Astrocyte (in vitro differentiated cells and primary cell): ENCODE results near the gene BCL7A. TPM values are rescaled to one million over a fixed set of nuclear protein-coding genes. Genes with fewer than 3 reads are reported as not detected.

Experiments
- DNase-seq: peaks from one replicate; pipeline ENCODE4 v3.0.0-alpha.2; 2010; ENCODE audit warnings: low read depth
- FAIRE-seq: peaks from 2 replicates; lab custom pipeline; 2011; peaks lifted over from hg19 to GRCh38; lab: Jason Lieb, UNC
- H2AFZ ChIP-seq: 2 replicates; pipeline ENCODE4 v1.6.0; 2012; ENCODE audit warnings: low read depth, low read length, inconsistent platforms
- H3K27ac ChIP-seq: 2 replicates; pipeline ENCODE4 v1.5.1; 2011; ENCODE audit warnings: low read depth, low read length, inconsistent platforms
- H3K27me3 ChIP-seq: 2 replicates; pipeline ENCODE4 v1.6.0; 2011; ENCODE audit warnings: low read length, inconsistent platforms; ENCODE audit not compliant: insufficient read depth
- H3K36me3 ChIP-seq: 2 replicates; pipeline ENCODE4 v1.5.1; 2011; ENCODE audit warnings: low read length, inconsistent platforms; ENCODE audit not compliant: insufficient read depth
- H3K4me1 ChIP-seq: 2 replicates; pipeline ENCODE4 v1.5.1; 2011; ENCODE audit warnings: low read length, inconsistent platforms; ENCODE audit not compliant: insufficient read depth
- H3K4me2 ChIP-seq: 2 replicates; pipeline ENCODE4 v1.6.0; 2012; ENCODE audit warnings: low read length, inconsistent platforms
- H3K4me3 ChIP-seq: 2 replicates; pipeline ENCODE4 v1.5.1; 2011; ENCODE audit warnings: low read depth, mild to moderate bottlenecking, low read length, inconsistent platforms; ENCODE audit not compliant: insufficient read depth
- H3K79me2 ChIP-seq: 2 replicates; pipeline ENCODE4 v1.6.0; 2012; ENCODE audit warnings: mild to moderate bottlenecking, low read length, inconsistent platforms; ENCODE audit not compliant: insufficient read depth
- H3K9ac ChIP-seq: 2 replicates; pipeline ENCODE4 v1.6.0; 2012; ENCODE audit warnings: mild to moderate bottlenecking, low read length, inconsistent platforms
- H3K9me3 ChIP-seq: 2 replicates; pipeline ENCODE4 v1.5.1; 2012; ENCODE audit warnings: low read depth, mild to moderate bottlenecking, low read length, inconsistent platforms; ENCODE audit not compliant: insufficient read depth
- H4K20me1 ChIP-seq: 2 replicates; pipeline ENCODE4 v1.6.0; 2012; ENCODE audit warnings: low read length, inconsistent platforms; ENCODE audit not compliant: insufficient read depth
- H3K27ac Mint-ChIP-seq: one replicate; pipeline ENCODE4 v1.8.0; 2021; ENCODE audit warnings: mild to moderate bottlenecking, mixed read lengths; ENCODE audit not compliant: unreplicated experiment
- H3K27me3 Mint-ChIP-seq: one replicate; pipeline ENCODE4 v1.8.0; 2021; ENCODE audit warnings: low read depth, mixed read lengths; ENCODE audit not compliant: unreplicated experiment
- H3K36me3 Mint-ChIP-seq: one replicate; pipeline ENCODE4 v1.8.0; 2021; ENCODE audit warnings: low read depth, mixed read lengths; ENCODE audit not compliant: unreplicated experiment
- H3K4me1 Mint-ChIP-seq: one replicate; pipeline ENCODE4 v1.8.0; 2021; ENCODE audit warnings: low read depth, mixed read lengths; ENCODE audit not compliant: unreplicated experiment
- H3K4me3 Mint-ChIP-seq: one replicate; pipeline ENCODE4 v1.8.0; 2021; ENCODE audit warnings: mild to moderate bottlenecking, moderate library complexity, mixed read lengths; ENCODE audit not compliant: unreplicated experiment
- H3K9me3 Mint-ChIP-seq: one replicate; pipeline ENCODE4 v1.8.0; 2021; ENCODE audit warnings: mild to moderate bottlenecking, mixed read lengths; ENCODE audit not compliant: unreplicated experiment
- CTCF ChIP-seq: IDR thresholded peaks from 2 replicates; pipeline ENCODE4 v1.5.1; 2011; ENCODE audit warnings: low read depth, mild to moderate bottlenecking, inconsistent platforms, low read length, moderate library complexity; ENCODE audit not compliant: insufficient read depth
- EZH2 ChIP-seq: IDR thresholded peaks from 2 replicates; pipeline ENCODE4 v1.6.1; 2012; ENCODE audit warnings: mild to moderate bottlenecking, low read length, inconsistent platforms; ENCODE audit not compliant: insufficient read depth
- total RNA-seq: library from RNA; stranded (reverse); gene quantifications from 2 replicates; pipeline ENCODE4 v1.2.1, GENCODE V29; 2021

BCL7A gene
- total RNA-seq, 1 donor from 2014 or later, result 9.6 TPM

DNA sequence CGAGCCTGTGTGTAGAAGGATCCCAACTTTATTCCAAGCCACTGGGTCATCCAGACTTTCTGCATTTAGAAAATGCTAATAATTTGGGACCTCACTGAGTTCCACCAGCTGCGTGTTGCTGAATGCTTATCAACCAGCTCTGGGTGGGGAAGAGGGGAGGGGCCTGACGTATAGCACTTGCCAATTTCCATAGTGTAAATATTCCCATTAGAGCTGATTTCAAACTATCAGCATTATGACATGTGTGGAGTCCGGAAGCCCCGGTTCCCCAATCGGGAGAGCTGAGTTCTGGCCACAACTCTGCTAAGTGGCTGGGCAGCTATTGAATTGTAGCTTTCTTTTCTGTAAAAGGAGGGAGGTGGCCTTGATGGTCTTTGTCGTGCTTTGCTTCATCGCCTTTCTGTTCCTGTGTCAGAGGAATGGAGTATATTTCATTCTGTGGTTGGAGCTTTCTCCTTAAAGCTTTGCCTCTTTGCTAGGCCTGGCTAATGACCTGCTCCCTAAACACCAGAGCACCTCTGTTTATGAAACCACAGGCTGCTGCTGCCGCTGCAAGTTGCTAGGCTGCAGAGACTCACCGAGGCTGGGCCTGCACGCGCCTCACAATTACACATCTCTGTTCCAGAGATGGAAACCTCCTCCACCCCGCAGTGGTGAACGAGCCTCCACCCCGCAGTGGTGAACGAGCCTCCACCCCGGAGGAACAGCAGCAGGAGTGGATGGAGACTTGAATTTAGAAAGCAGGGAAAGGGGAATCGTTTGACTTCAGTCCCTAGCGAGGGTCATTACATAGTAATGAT lies 7.7 kb upstream of the BCL7A start:
- peaks cover 4% of the 10 kb centered on the region for H3K27me3 Mint-ChIP-seq
- Histone ChIP-seq H3K4me2 (no peak overlapping the region), H4K20me1 (no peaks in the 10 kb centered on the region), H3K4me1 (no peaks in the 10 kb centered on the region), H3K9ac (no peak overlapping the region), H3K9me3 (no peaks in the 10 kb centered on the region), H3K36me3 (no peaks in the 10 kb centered on the region), H3K27me3 (no peaks in the 10 kb centered on the region), H3K27ac (no peak overlapping the region), H3K79me2 (no peaks in the 10 kb centered on the region), H2AFZ (no peak overlapping the region), H3K4me3 (no peak overlapping the region)
- no peak for FAIRE-seq
- peaks cover 11% of the 10 kb centered on the region for H3K9me3 Mint-ChIP-seq
- no peak overlapping the region for H3K27ac Mint-ChIP-seq
- H3K4me3 Mint-ChIP-seq, result no peak overlapping the region
- DNase-seq, result no peak
- TF ChIP-seq CTCF, result no peak
- no peak for TF ChIP-seq EZH2
- peaks cover 2% of the 10 kb centered on the region for H3K36me3 Mint-ChIP-seq
- no peaks in the 10 kb centered on the region for H3K4me1 Mint-ChIP-seq

DNA sequence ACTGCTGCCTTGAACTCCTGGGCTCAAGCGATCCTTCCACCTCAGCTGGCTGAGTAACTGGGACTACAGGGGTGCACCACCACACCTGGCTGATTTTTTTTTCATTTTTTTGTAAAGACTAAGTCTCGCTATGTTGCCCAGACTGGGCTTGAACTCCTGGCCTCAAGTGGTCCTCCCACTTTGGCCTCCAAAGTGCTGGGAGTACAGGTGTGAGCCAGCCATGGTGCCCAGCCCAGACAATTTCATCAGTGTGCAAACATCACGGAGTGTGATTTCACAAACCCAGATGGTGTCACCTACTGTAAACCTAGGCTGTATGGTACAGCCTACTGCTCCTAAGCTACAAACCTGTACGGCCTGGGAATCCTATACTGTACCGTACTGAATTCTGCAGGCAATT lies 6.9 kb upstream of the BCL7A start:
- no peaks in the 10 kb centered on the region for H3K4me1 ChIP-seq
- no peak for DNase-seq
- no peak overlapping the region for H3K4me2 ChIP-seq
- no peaks in the 10 kb centered on the region for H3K9me3 ChIP-seq
- no peaks in the 10 kb centered on the region for H3K36me3 ChIP-seq
- no peak overlapping the region for H3K27ac ChIP-seq
- no peak overlapping the region for H2AFZ ChIP-seq
- Mint-ChIP-seq H3K27ac (no peak overlapping the region), H3K9me3 (peaks cover 14% of the 10 kb centered on the region), H3K36me3 (peaks cover 2% of the 10 kb centered on the region), H3K27me3 (peaks cover 4% of the 10 kb centered on the region), H3K4me3 (no peak overlapping the region), H3K4me1 (no peaks in the 10 kb centered on the region)
- H3K9ac ChIP-seq, result no peak overlapping the region
- no peak overlapping the region for H3K4me3 ChIP-seq
- H3K27me3 ChIP-seq, result no peaks in the 10 kb centered on the region
- TF ChIP-seq CTCF (no peak), EZH2 (no peak)
- H3K79me2 ChIP-seq, result no peaks in the 10 kb centered on the region
- H4K20me1 ChIP-seq, result no peaks in the 10 kb centered on the region
- no peak for FAIRE-seq

DNA sequence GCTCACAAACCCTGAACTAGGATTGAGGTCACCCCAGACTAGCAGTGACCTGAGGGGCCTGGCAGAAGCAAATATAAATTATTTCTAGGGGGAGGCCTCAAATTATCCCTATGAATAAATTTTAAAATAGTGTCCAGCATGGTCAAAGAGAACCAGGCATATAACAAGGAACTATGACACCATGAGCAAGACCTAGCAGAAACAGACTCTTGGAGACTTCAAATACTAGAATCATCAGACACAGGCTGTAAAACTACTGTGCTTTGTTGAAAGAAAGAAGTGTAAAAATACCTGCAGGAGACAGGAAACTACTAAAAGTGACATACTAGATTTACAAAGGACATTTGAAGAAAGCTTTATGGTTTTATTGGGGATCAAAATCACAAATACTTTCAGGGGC lies 3.2 kb upstream of the BCL7A start:
- Histone ChIP-seq H3K36me3 (no peaks in the 10 kb centered on the region), H3K27me3 (no peaks in the 10 kb centered on the region), H3K27ac (no peak overlapping the region), H4K20me1 (no peaks in the 10 kb centered on the region), H3K9ac (no peak overlapping the region), H3K9me3 (no peaks in the 10 kb centered on the region), H3K79me2 (no peaks in the 10 kb centered on the region), H3K4me1 (peaks cover 13% of the 10 kb centered on the region), H3K4me3 (no peak overlapping the region), H3K4me2 (no peak overlapping the region), H2AFZ (no peak overlapping the region)
- Mint-ChIP-seq H3K9me3 (peaks cover 10% of the 10 kb centered on the region), H3K27ac (no peak overlapping the region), H3K4me3 (no peak overlapping the region), H3K36me3 (no peaks in the 10 kb centered on the region), H3K4me1 (peaks cover 3% of the 10 kb centered on the region), H3K27me3 (peaks cover 10% of the 10 kb centered on the region)
- FAIRE-seq, result no peak
- DNase-seq, result no peak
- no peak for TF ChIP-seq EZH2
- no peak for TF ChIP-seq CTCF
